Peyer's patch (tissue), 4 donors: ENCODE data around the gene RAD50.

Experiments
- POLR2A ChIP-seq, 2 donors: fragments of 450-650 bp; IDR thresholded peaks; one replicate each; pipeline ENCODE4 v1.5.1; 2017; ENCODE audit warnings: antibody characterized with exemption in 2 of 2, mild to moderate bottlenecking in 2 of 2, moderate library complexity in 2 of 2
- TF ChIP-seq, protein P1 (sequence below), 6 experiments: fragments of 450-650 bp in 4 of 6; fragments of 200-600 bp in 2 of 6; sonication (generic) in 1 of 6; IDR thresholded peaks; one replicate each; pipeline ENCODE4 v1.5.1; 2017 to 2019; ENCODE audit warnings: antibody characterized with exemption in 6 of 6, mild to moderate bottlenecking in 3 of 6, moderate library complexity in 1 of 6

DNA sequence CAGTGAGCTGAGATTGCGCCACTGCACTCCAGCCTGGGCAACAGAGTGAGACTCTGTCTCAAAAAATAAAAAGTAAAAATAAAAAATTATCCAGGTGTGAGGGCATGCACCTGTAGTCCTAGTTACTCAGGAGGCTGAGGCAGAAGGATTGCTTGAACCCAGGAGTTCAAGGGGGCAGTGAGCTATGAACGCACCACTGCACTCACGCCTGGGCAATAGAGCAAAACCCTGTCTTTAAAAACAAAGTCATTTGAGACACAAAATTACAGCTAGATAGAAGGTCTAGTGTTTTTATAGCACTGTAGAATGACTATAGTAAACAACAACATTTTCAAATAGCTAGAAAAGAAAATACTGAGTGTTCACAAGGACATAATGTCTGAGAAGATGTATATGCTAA lies 133.4 kb downstream of the RAD50 start:
- TF ChIP-seq, protein P1, sequence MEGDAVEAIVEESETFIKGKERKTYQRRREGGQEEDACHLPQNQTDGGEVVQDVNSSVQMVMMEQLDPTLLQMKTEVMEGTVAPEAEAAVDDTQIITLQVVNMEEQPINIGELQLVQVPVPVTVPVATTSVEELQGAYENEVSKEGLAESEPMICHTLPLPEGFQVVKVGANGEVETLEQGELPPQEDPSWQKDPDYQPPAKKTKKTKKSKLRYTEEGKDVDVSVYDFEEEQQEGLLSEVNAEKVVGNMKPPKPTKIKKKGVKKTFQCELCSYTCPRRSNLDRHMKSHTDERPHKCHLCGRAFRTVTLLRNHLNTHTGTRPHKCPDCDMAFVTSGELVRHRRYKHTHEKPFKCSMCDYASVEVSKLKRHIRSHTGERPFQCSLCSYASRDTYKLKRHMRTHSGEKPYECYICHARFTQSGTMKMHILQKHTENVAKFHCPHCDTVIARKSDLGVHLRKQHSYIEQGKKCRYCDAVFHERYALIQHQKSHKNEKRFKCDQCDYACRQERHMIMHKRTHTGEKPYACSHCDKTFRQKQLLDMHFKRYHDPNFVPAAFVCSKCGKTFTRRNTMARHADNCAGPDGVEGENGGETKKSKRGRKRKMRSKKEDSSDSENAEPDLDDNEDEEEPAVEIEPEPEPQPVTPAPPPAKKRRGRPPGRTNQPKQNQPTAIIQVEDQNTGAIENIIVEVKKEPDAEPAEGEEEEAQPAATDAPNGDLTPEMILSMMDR (IDR thresholded peaks at IDR 0.05), result no peak
- no peak for TF ChIP-seq POLR2A (IDR thresholded peaks at IDR 0.05)
